CD4-positive, alpha-beta T cell (primary cell): ENCODE measurements around the gene DTD1. TPM values are rescaled to one million over a fixed set of nuclear protein-coding genes. Genes with fewer than 3 reads are reported as not detected.

Experiments used
- ATAC-seq: fragments of 200-7000 bp; cut with Tn5 transposase; one replicate; pipeline ENCODE4 v1.10.0; 2022; ENCODE audit warnings: mild to moderate bottlenecking; ENCODE audit not compliant: poor library complexity
- CTCF ChIA-PET: fragments of 350-600 bp; sonication (Branson Sonifier 250); formaldehyde crosslinking; loops from one replicate; lab custom pipeline; 2021; ENCODE audit warnings: antibody characterized with exemption, inconsistent platforms; lab: Charles Lee
- POLR2A ChIA-PET: fragments of 350-600 bp; sonication (Branson Sonifier 250); formaldehyde crosslinking; loops from one replicate; lab custom pipeline; 2021; ENCODE audit warnings: antibody characterized with exemption, inconsistent platforms; lab: Charles Lee
- DNase-seq, 14 experiments: peaks; one replicate each; pipeline ENCODE4 v3.0.0-alpha.2; 2013 to 2020; ENCODE audit warnings: mixed read lengths in 2 of 14
- H3K27ac ChIP-seq, 2 donors: one replicate each; pipeline versions ENCODE4 v1.5.1 to v1.7.0; 2013; ENCODE audit warnings: low read length in 2 of 2, low read depth in 1 of 2, mild to moderate bottlenecking in 1 of 2
- H3K27me3 ChIP-seq, 2 experiments: 1 replicate in 1 of 2; 2 replicates in 1 of 2; pipeline versions ENCODE4 v1.6.1 to v1.7.0; 2013; ENCODE audit warnings: low read length in 2 of 2, control low read depth in 1 of 2, mild to moderate bottlenecking in 1 of 2, moderate library complexity in 1 of 2; ENCODE audit not compliant: insufficient read depth in 2 of 2, control insufficient read depth in 1 of 2
- H3K36me3 ChIP-seq: one replicate; pipeline ENCODE4 v1.6.1; 2013; ENCODE audit warnings: low read length, control low read depth; ENCODE audit not compliant: insufficient read depth
- H3K4me1 ChIP-seq: one replicate; pipeline ENCODE4 v1.6.1; 2013; ENCODE audit warnings: low read length, control low read depth; ENCODE audit not compliant: insufficient read depth
- H3K4me3 ChIP-seq: one replicate; pipeline ENCODE4 v1.5.1; 2013; ENCODE audit warnings: mild to moderate bottlenecking, low read length, moderate library complexity
- H3K9me3 ChIP-seq, 2 experiments: 1 replicate in 1 of 2; 2 replicates in 1 of 2; pipeline versions ENCODE4 v1.6.1 to v1.7.0; 2013; ENCODE audit warnings: low read length in 2 of 2, mild to moderate bottlenecking in 2 of 2, control low read depth in 1 of 2, moderate library complexity in 1 of 2; ENCODE audit not compliant: control insufficient read depth in 1 of 2, insufficient read depth in 1 of 2
- H3K27ac Mint-ChIP-seq: one replicate; pipeline ENCODE4 v1.8.0; 2020; ENCODE audit warnings: mixed read lengths
- H3K27me3 Mint-ChIP-seq: one replicate; pipeline ENCODE4 v1.8.0; 2021; ENCODE audit warnings: mixed read lengths
- H3K36me3 Mint-ChIP-seq: one replicate; pipeline ENCODE4 v1.8.0; 2021; ENCODE audit warnings: low read depth, mixed read lengths
- H3K4me1 Mint-ChIP-seq: one replicate; pipeline ENCODE4 v1.8.0; 2021; ENCODE audit warnings: low read depth, mixed read lengths
- H3K4me3 Mint-ChIP-seq: one replicate; pipeline ENCODE4 v1.8.0; 2020; ENCODE audit warnings: mild to moderate bottlenecking, mixed read lengths
- H3K9me3 Mint-ChIP-seq: one replicate; pipeline ENCODE4 v1.8.0; 2020; ENCODE audit warnings: mixed read lengths
- intact Hi-C, 2 experiments: fragments of 100-400 bp; cut with DNase I in 1 of 2; cut with micrococcal nuclease in 1 of 2; formaldehyde crosslinking; loops; one replicate each; pipeline versions ENCODE4 v1.15.1 to v1.9.0; 2023 to 2025; cut with DNase I, micrococcal nuclease
- total RNA-seq, 174 experiments: library from RNA in 2 of 174; stranded (reverse) in 2 of 174; gene quantifications; one replicate each; pipeline ENCODE4 v1.2.3 and lab custom pipeline; 2021 to 2026
- TF ChIP-seq, protein P1 (sequence below): fragments of 200-600 bp; IDR thresholded peaks from one replicate; pipeline ENCODE4 v1.8.0; 2022; ENCODE audit warnings: antibody characterized with exemption, mild to moderate bottlenecking

Gene DTD1
- total RNA-seq, 2 experiments from 2014 or later, result 15.4 to 16.1 TPM

DNA sequence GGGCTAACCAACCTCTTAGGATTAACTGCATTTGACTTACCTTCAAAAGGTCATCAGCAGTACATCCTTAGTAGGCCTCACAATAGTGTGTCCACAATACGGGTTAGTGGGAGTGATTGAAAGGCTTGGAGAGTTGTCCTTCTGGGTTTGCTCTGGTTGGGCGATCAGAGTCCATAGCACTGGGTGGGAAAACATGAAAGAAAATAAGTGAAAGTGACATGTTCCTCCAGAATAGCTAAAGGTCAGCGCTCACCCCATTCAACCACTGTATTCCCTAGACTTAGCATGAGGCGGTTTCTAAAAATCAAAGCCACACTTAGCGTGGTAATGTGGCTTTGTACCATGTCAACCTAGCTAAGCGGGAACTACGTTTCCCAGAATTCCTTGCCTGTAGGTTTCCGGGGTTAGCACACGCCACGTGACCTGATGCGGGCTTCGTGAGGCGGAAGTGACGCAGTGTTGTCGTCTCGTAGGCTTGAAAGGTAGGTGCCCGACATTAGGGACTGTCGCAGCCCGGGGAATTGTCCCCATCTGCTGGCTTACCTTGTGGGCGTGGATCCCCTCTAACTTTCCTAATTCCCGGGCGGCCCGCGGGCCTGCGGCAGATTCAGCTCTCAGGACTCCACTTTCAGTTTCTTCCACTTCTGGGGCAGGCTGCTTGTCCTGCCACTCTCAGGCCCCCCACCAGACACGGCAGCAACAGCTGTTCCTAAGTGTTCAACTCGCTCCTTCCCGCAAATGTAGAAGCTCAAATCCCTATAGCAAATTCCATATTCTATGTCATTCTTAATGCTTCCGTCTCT is 206.0 kb downstream of the DTD1 start:
- Mint-ChIP-seq H3K27ac (peak overlapping the region; percentile 100), H3K27me3 (peaks cover 40% of the 10 kb centered on the region), H3K9me3 (peaks cover 7% of the 10 kb centered on the region), H3K36me3 (peaks cover 9% of the 10 kb centered on the region), H3K4me3 (peak overlapping the region; percentile 92), H3K4me1 (peaks cover 28% of the 10 kb centered on the region)
- Histone ChIP-seq H3K27me3 (peaks cover 0 to 13% of the 10 kb centered on the region in 2 experiments), H3K4me3 (peak overlapping the region; percentile 75), H3K27ac (peak overlapping the region; percentile 85 to 93), H3K36me3 (no peaks in the 10 kb centered on the region), H3K9me3 (no peaks in the 10 kb centered on the region), H3K4me1 (peaks cover 11% of the 10 kb centered on the region)
- TF ChIP-seq, protein P1, sequence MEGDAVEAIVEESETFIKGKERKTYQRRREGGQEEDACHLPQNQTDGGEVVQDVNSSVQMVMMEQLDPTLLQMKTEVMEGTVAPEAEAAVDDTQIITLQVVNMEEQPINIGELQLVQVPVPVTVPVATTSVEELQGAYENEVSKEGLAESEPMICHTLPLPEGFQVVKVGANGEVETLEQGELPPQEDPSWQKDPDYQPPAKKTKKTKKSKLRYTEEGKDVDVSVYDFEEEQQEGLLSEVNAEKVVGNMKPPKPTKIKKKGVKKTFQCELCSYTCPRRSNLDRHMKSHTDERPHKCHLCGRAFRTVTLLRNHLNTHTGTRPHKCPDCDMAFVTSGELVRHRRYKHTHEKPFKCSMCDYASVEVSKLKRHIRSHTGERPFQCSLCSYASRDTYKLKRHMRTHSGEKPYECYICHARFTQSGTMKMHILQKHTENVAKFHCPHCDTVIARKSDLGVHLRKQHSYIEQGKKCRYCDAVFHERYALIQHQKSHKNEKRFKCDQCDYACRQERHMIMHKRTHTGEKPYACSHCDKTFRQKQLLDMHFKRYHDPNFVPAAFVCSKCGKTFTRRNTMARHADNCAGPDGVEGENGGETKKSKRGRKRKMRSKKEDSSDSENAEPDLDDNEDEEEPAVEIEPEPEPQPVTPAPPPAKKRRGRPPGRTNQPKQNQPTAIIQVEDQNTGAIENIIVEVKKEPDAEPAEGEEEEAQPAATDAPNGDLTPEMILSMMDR, result no peak
- intact Hi-C loops, result loop anchor here (1.0 to 10.0 kb wide), 11 partner anchors 227 to 1921 kb away; partner anchors contain the start of genes CFAP61 (in 2 of the 2), CRNKL1 (in 2 of the 2), SEC23B (in 2 of the 2) and DZANK1 (in 1 of the 2)
- ChIA-PET CTCF (interaction anchor here (1.2 kb wide), 1 partner anchor 12 kb away, joined by 3 read pairs; no protein-coding TSS in a partner anchor), POLR2A (interaction anchor here (0.6 to 1.6 kb wide), 16 partner anchors 10 to 1259 kb away, joined by 3 to 26 read pairs (median 6); partner anchors contain the start of genes CFAP61, CRNKL1, DTD1 and DZANK1)
- ATAC-seq (peak; percentile 96), DNase-seq (peak; percentile 75 to 98 (median 82))

DNA sequence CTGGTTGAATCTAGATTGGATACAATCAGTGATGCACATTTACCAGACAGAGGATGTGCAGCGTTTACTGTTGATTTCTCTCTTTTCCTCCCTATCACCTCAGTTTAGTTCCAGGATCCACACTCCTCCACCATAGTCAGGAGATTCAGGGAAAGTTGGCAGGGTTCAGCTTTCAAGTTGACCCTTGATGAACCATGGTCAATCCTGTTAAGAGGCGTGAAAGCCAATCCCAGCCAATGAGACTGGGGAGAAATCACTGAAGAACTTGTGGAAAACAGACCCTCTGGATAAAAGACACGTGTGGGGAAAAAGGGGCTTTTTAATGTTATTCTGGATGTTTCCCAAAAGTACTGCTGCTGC is 206.6 kb downstream of the DTD1 start:
- peak overlapping the region; percentile 100 for H3K27ac Mint-ChIP-seq
- CTCF ChIA-PET, result no interaction called here
- ATAC-seq (peak; percentile 27), DNase-seq (no peak)
- POLR2A ChIA-PET, result interaction anchor here (0.7 to 1.6 kb wide), 14 partner anchors 9 to 1258 kb away, joined by 3 to 26 read pairs (median 8); partner anchors contain the start of genes CFAP61, CRNKL1, DTD1 and DZANK1
- H3K9me3 Mint-ChIP-seq, result peaks cover 7% of the 10 kb centered on the region
- intact Hi-C loops, result loop anchor here (1.0 to 10.0 kb wide), 10 partner anchors 228 to 1920 kb away; partner anchors contain the start of genes CFAP61 (in 2 of the 2), CRNKL1 (in 2 of the 2), SEC23B (in 2 of the 2) and DZANK1 (in 1 of the 2)
- Histone ChIP-seq H3K4me1 (peaks cover 11% of the 10 kb centered on the region), H3K4me3 (peak overlapping the region; percentile 75), H3K27ac (peak overlapping the region; percentile 85 to 93), H3K9me3 (no peaks in the 10 kb centered on the region), H3K27me3 (peaks cover 0 to 10% of the 10 kb centered on the region in 2 experiments), H3K36me3 (no peaks in the 10 kb centered on the region)
- peaks cover 39% of the 10 kb centered on the region for H3K27me3 Mint-ChIP-seq
- TF ChIP-seq, protein P1, result no peak
- H3K36me3 Mint-ChIP-seq, result peaks cover 9% of the 10 kb centered on the region
- peak overlapping the region; percentile 92 for H3K4me3 Mint-ChIP-seq
- peaks cover 28% of the 10 kb centered on the region for H3K4me1 Mint-ChIP-seq

DNA sequence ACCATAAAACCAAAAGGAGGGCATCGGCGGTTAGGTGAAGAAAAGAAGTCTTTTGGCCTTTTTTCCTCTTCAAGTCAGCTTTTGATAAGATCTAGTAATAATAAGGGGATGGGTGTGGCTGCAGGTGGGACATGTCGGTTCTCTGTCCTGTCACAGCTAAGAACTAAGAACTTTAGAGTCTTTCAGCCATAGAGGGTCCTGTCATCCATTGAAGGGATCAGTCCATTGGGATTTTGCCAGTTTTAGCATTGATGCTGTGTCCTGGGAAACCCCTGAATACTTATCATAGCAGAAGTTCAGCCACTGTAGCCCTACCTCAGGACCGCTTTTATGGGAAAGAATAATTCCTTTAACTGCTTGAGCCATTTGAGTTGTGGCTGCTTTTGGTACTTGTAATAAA is 207.5 kb downstream of the DTD1 start:
- Histone ChIP-seq H3K4me3 (no peak overlapping the region), H3K27me3 (peaks cover 0 to 8% of the 10 kb centered on the region in 2 experiments), H3K36me3 (no peaks in the 10 kb centered on the region), H3K27ac (no peak overlapping the region), H3K4me1 (peaks cover 11% of the 10 kb centered on the region), H3K9me3 (no peaks in the 10 kb centered on the region)
- peaks cover 30% of the 10 kb centered on the region for H3K27me3 Mint-ChIP-seq
- ATAC-seq, result no peak
- H3K9me3 Mint-ChIP-seq, result peaks cover 7% of the 10 kb centered on the region
- TF ChIP-seq, protein P1, result no peak
- CTCF ChIA-PET, result no interaction called here
- H3K4me3 Mint-ChIP-seq, result peak overlapping the region; percentile 92
- H3K4me1 Mint-ChIP-seq, result peaks cover 28% of the 10 kb centered on the region
- no peak for DNase-seq
- H3K27ac Mint-ChIP-seq, result peak overlapping the region; percentile 100
- H3K36me3 Mint-ChIP-seq, result peaks cover 9% of the 10 kb centered on the region
- intact Hi-C loops, result loop anchor here (2.0 to 10.0 kb wide), 7 partner anchors 229 to 1919 kb away; partner anchors contain the start of genes CFAP61 (in 1 of the 2), CRNKL1 (in 1 of the 2), DZANK1 (in 1 of the 2) and MGME1 (in 1 of the 2)
- POLR2A ChIA-PET, result no interaction called here
